NK-92 (cell line): ENCODE results near the gene CLMP.
"Not testable (repeated sequence)": the region's sequence is repeated elsewhere in the genome, so short reads cannot be mapped to it uniquely, and the experiment has no call there.

Source experiments
- DNase-seq: peaks from one replicate; lab custom pipeline; 2025; ENCODE audit not compliant: unreplicated experiment; lab: John Stamatoyannopoulos, UW

The CLMP gene

GRCh38 chr11:123169821-123170220 is 25.2 kb downstream of the CLMP start:
- no peak for DNase-seq

DNA sequence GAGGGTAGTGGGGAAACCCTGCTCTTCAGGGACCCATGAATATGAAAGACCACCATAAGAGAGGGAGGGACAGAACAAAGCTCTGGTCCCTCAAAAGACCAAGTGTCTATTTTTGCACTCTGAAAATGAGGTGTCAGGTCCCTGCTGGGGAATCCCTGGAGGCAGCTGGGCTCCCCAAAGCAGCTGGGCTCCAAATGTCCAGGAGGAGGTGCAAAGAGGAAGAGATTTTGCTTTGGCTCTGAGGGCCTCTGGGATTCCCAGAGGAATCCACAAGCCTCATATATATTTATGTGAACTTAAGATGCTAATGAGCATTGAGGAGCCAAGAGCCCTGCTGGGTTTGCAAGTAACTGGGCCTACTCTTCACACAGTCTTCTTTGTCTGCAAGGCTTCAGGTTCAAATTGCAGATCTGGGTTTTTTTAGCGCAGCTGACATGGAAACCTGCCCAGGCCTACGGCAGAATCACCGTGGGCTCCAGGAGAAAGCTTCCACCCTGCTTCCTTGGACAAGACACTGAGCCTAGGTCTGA is 26.0 kb downstream of the CLMP start:
- DNase-seq = no peak

GRCh38 chr11:123168241-123168640 is 26.8 kb downstream of the CLMP start:
- no peak for DNase-seq

GRCh38 chr11:123166071-123166559 is 28.9 kb downstream of the CLMP start:
- no peak for DNase-seq

- DNase-seq = no peak
Observed at GRCh38 chr11:123164732-123165450, 30.2 kb downstream of the CLMP start.

GRCh38 chr11:123163621-123164020 is 31.4 kb downstream of the CLMP start:
- DNase-seq = no peak

DNA sequence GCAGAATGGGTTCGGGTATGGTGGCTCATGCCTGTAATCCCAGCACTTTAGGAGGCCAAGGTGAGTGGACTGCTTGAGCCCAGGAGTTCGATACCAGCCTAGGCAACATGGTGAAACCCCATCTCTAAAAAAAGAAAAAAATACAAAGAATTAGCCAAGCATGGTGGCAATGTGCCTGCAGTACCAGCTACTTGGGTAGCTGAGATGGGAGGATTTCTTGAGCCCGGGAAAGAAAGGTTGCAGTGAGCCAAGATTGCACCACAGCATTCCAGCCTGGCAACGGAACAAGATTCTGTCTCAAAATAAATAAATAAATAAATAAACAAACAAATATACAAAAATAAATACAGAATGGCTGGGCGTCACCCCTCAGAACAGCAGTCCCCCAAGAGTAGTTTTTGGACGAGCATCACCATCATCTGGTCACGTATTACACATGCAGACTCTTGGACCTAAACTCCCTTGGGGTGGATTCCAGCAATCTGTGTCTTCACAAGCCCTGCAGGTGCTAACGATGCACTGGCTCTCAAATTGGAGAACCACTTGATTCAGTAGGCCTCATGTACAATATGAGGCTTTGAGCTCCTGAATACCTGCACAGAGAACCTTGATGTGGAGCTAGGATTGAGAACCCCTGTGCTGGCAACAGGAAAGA is 33.5 kb downstream of the CLMP start:
- no peak for DNase-seq

DNA sequence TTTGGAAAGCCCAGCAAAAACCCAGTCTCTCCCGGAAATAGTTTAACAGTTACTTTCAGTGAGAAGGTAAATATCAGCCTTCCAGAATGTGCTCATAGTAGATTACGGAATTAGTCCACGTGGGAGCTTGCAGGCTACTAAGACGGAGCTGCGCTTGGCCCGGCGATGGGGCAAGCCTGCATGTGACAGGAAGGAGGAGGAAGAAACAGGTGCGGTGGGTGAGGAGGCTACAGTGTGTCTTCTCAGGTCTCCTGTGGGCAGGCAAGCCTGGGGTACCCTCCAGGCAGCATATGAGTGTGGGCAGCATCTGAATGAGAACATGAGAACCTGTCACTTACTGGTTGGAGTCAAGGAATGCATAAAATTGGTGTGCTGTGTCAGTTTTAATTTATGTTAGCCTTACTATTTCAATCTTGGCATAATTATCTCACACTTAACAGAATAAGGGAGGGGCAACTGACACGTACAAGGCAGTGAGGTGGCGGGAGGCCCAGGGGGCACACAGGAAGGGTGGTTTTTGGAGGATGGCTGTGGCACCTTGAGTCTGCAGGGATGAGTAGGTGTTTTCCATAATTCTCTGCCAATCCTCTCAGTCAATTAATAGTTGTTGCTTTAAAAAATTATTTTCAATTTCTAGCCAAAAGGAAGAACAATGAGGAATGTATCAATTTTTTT is 35.7 kb downstream of the CLMP start:
- DNase-seq = no peak

DNA sequence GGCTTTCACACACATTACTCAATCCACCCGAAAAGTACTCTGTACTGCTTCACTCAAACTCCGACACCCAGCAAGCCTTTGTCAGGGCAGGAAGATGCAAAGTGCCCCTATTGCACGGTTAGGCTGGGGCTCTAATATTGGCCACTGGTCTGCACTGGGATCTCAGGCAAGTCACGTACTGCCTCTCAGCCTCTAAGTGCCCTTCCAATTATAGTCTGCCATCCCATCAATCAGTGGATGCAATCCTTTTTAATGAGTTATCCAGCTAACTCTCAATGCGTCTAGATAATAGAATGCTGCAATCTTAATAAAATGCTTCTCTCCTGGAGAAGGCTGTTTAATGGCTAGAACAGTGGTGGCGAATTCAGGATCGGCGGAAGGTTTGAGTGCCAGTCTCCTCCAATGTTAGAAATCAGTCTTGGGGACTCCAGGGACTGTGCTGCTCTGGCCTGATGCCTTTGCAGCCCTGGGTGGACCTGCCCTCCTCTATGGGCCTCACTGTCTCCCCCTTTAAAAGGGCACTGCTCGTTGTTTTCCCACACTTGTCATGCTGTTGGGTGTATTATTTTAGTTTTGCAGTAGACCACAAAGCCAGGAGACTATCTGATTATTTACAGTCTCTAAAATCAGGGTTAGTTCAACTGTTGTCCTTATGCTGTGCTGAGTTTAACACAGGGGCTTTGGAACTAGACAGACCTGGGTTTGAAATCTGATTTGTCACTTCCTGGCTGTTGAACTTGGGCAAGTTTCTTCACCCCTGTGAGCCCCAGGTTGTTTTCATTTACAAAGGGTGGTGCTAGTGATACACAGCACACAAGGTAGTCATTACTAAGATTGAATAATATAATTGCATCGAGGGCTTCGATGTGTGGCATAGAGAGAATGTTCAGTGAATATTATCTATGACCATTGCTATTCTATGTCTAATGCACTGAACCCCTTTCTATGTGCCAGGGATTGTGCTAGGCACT is 36.7 kb downstream of the CLMP start:
- DNase-seq = no peak

DNA sequence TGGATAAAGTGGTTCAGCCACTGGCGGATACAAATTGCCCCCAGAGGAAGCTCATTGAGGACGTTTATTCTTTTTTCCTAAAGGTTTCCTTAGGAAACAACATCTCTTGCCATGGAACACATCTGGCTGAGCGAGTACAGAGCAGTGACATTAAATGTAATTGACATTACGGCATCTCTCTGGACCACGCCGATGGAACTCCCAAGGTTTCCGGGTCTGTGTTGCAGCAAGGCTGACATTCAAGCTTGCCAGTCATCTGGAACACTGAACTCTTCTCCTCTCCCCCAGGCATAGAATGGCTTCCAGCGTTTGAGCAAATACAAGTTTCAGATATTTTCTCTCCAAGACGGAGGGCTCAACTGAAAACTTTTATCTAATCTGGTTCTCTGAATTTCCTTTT is 42.1 kb downstream of the CLMP start:
- DNase-seq = no peak

DNA sequence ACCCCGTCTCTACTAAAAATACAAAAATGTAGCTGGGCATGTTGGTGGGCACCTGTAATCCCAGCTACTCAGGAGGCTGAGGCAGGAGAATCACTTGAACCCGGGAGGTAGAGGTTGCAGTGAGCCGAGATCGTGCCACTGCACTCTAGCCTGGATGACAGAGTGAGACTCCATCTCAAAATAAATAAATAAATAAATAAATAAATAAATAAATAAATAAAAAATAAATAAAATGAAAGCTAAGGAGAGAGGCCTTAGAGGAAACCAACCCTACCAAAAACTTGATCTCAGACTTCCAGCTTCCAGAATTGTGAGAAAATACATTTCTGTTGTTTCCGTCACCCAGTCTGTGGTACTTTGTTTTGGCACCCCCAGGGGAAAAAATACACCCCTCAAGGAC is 42.7 kb downstream of the CLMP start:
- not testable (repeated sequence) for DNase-seq

DNA sequence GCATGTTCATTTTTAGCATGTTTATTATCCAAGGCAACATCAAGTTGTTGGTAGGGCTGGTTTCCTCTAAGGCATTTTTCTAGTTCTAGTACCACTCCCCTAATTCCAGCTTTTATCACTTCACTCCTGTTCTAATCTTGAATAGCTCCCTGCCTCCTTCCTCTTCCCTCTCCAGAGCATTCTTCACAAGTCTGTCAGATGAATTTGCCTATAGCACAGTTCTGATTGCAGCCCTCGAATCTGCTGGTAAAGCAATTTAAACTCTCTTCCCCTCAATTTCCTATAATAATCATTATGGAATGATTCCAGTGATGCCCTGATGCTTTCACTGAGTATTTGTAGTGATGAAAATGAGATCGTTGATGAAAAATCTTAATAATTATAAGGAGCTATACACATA is 43.3 kb downstream of the CLMP start:
- DNase-seq = no peak

- no peak for DNase-seq
Observed at GRCh38 chr11:123151366-123151765, 43.7 kb downstream of the CLMP start.

DNA sequence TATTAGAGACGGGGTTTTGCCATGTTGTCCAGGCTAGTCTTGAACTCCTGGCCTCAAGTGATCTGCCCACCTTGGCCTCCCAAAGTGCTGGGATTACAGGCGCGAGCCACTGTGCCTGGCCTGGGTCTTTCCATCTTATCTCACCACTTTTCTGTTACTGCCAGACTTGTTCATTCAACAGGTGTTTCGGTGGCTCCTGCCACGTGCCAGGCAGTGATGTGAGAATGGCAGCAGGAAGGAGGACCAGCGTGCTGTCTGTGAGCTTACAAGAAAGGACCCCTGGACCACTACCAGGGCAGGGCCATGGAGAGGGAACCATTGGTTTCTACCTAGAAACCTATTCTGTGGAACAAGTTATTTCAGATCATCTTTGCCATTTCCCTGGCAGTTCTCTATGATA is 44.2 kb downstream of the CLMP start:
- DNase-seq = no peak

DNA sequence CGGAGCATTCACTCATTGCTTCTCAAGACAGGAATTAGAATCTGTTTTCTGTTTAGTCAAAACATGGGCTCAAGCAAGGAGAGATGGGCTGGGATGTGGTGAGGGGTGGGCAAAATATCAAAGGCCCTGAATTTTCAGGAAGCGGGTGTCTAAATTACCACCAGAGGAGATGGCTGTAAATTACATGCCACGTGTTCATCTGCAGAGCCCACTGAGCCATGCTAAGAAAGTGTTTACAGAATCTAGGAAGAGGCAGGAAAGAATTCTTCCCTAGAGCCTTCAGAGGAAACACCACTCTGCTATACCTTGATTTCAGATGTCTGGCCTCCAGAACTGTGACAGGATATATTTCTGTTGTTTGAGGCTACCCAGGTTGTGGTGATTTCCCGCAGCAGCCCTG is 46.1 kb downstream of the CLMP start:
- DNase-seq = no peak

DNA sequence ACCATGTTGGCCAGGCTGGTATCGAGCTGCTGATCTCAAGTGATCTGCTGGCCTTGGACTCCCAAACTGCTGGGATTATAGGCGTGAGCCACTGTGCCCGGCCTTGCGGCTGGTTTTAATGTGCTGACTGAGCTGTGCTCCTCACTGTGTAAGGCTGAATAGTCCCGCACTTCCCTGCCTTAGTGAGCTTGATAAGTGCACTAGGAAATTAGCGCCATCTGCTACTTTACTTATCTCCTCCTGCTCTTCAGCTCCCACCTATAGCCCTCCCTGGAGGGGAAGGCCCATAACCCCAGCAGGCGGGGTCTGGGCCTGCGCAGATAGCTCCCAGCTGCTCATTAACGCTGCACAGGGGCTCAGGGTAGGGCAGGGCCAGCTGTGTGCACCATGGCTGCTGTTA is 49.4 kb downstream of the CLMP start:
- DNase-seq = no peak

GRCh38 chr11:123145220-123145619 is 49.8 kb downstream of the CLMP start:
- DNase-seq = no peak

GRCh38 chr11:123144707-123145106 is 50.3 kb downstream of the CLMP start:
- DNase-seq = no peak

GRCh38 chr11:123143921-123144320 is 51.1 kb downstream of the CLMP start:
- DNase-seq = no peak

DNA sequence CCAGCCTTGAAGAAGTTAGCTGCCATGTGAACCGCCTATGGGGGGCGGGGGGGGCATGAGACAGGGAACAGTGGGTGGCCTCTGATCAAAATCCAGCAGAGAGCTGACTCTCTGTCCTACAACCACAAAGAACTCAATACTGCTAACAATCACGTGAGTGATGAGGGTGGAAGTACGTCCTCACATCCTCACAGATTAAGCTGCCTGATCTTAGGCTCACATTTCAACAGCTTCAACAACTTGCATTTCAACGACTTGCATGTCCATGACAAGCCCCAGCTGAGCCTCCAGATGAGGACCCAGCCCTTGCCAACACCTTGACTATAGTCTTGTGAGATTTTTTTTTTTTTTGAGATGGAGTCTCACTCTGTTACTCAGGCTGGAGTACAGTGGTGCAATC is 51.6 kb downstream of the CLMP start:
- no peak for DNase-seq

GRCh38 chr11:123139206-123139605 is 55.8 kb downstream of the CLMP start:
- DNase-seq = no peak
